Measurements from ENCODE around the gene NOS1. TPM values are rescaled to one million over a fixed set of nuclear protein-coding genes. Genes with fewer than 3 reads are reported as not detected.

The NOS1 gene
- total RNA-seq, 3 donors from 2014 or later = under 0.01 to 0.16 TPM; not detected in 1

GRCh38 chr12:117212563-117213190, 148.7 kb downstream of the NOS1 start:
- H3K9me3 ChIP-seq = no peaks in the 10 kb centered on the region
- intact Hi-C loops (cut with DNase I; ENCODE audit: low total_unique reads) = no loop called here
- H3K36me3 ChIP-seq = no peaks in the 10 kb centered on the region
- H3K27ac ChIP-seq = no peak overlapping the region
- DNase-seq (ENCODE audit: low spot score in 2 of 2) = peak; percentile 58 to 67
- H3K4me3 ChIP-seq = no peak overlapping the region
- H3K27me3 ChIP-seq = peaks cover 0 to 2% of the 10 kb centered on the region in 2 donors
- no peaks in the 10 kb centered on the region for H3K4me1 ChIP-seq
- TF ChIP-seq CTCF (IDR thresholded peaks at IDR 0.05) (peak; percentile 55 to 81 (median 71)), POLR2A (IDR thresholded peaks at IDR 0.05) (no peak)

GRCh38 chr12:117210266-117210918, 151.0 kb downstream of the NOS1 start:
- H3K27me3 ChIP-seq = no peaks in the 10 kb centered on the region
- DNase-seq (ENCODE audit: low spot score in 2 of 2) = no peak
- no peaks in the 10 kb centered on the region for H3K36me3 ChIP-seq
- H3K9me3 ChIP-seq = no peaks in the 10 kb centered on the region
- TF ChIP-seq POLR2AphosphoS5 (IDR thresholded peaks at IDR 0.05) = no peak
- no peak for TF ChIP-seq POLR2A (IDR thresholded peaks at IDR 0.05)
- TF ChIP-seq CTCF (IDR thresholded peaks at IDR 0.05) = no peak
- H3K4me1 ChIP-seq = no peaks in the 10 kb centered on the region
- no peak overlapping the region for H3K27ac ChIP-seq
- intact Hi-C loops (cut with DNase I; ENCODE audit: low total_unique reads) = no loop called here
- no peak overlapping the region for H3K4me3 ChIP-seq

GRCh38 chr12:117209626-117210025, 151.8 kb downstream of the NOS1 start:
- no peaks in the 10 kb centered on the region for H3K4me1 ChIP-seq
- H3K9me3 ChIP-seq = no peaks in the 10 kb centered on the region
- no peak overlapping the region for H3K4me3 ChIP-seq
- H3K27ac ChIP-seq = no peak overlapping the region
- intact Hi-C loops (cut with DNase I; ENCODE audit: low total_unique reads) = no loop called here
- no peaks in the 10 kb centered on the region for H3K27me3 ChIP-seq
- TF ChIP-seq CTCF (IDR thresholded peaks at IDR 0.05) = no peak
- no peak for TF ChIP-seq POLR2A (IDR thresholded peaks at IDR 0.05)
- no peak for TF ChIP-seq POLR2AphosphoS5 (IDR thresholded peaks at IDR 0.05)
- no peak for DNase-seq (ENCODE audit: low spot score in 2 of 2)
- no peaks in the 10 kb centered on the region for H3K36me3 ChIP-seq

- Histone ChIP-seq H3K4me3 (no peak overlapping the region), H3K27ac (no peak overlapping the region), H3K9me3 (no peaks in the 10 kb centered on the region), H3K27me3 (no peaks in the 10 kb centered on the region), H3K4me1 (no peaks in the 10 kb centered on the region), H3K36me3 (no peaks in the 10 kb centered on the region)
- no peak for TF ChIP-seq POLR2AphosphoS5 (IDR thresholded peaks at IDR 0.05)
- no peak for TF ChIP-seq CTCF (IDR thresholded peaks at IDR 0.05)
- TF ChIP-seq POLR2A (IDR thresholded peaks at IDR 0.05) = no peak
- DNase-seq (ENCODE audit: low spot score in 2 of 2) = no peak
- intact Hi-C loops (cut with DNase I; ENCODE audit: low total_unique reads) = no loop called here
Observed at GRCh38 chr12:117208811-117209455, 152.5 kb downstream of the NOS1 start.

- Histone ChIP-seq H3K27me3 (no peaks in the 10 kb centered on the region), H3K36me3 (no peaks in the 10 kb centered on the region), H3K4me3 (no peak overlapping the region), H3K27ac (no peak overlapping the region), H3K4me1 (no peaks in the 10 kb centered on the region), H3K9me3 (no peaks in the 10 kb centered on the region)
- intact Hi-C loops (cut with DNase I; ENCODE audit: low total_unique reads) = no loop called here
- TF ChIP-seq POLR2A (IDR thresholded peaks at IDR 0.05) (no peak), CTCF (IDR thresholded peaks at IDR 0.05) (no peak), POLR2AphosphoS5 (IDR thresholded peaks at IDR 0.05) (no peak)
- DNase-seq (ENCODE audit: low spot score in 2 of 2) = no peak
Observed at GRCh38 chr12:117208206-117208605, 153.2 kb downstream of the NOS1 start.

Measured in breast epithelium (tissue), 4 donors.